SK-N-SH (cell line): ENCODE measurements around the gene ZRANB3. TPM values are rescaled to one million over a fixed set of nuclear protein-coding genes. Genes with fewer than 3 reads are reported as not detected.

ENCODE experiments used
- CTCF ChIA-PET: fragments of 300-600, 350-600 bp; formaldehyde crosslinking; extraction: SDS; loops from one replicate; lab custom pipeline; 2021; lab: Yijun Ruan, JAX
- POLR2A ChIA-PET: fragments of 350-600 bp; sonication (Branson Sonifier 250); formaldehyde crosslinking; extraction: SDS; loops from one replicate; lab custom pipeline; 2020; ENCODE audit warnings: antibody characterized with exemption, inconsistent platforms; lab: Yijun Ruan, JAX
- DNase-seq: peaks from one replicate; pipeline ENCODE4 v3.0.0; 2012
- H2AFZ ChIP-seq: fragments of 200-600 bp; sonication (generic); 2 replicates; pipeline ENCODE4 v1.8.1; 2016; ENCODE audit warnings: antibody characterized with exemption, mild to moderate bottlenecking, low read depth
- H3F3A ChIP-seq: fragments of 200-600 bp; sonication (generic); replicated peaks from 2 replicates; pipeline ENCODE3; 2016; ENCODE audit warnings: antibody characterized with exemption, mild to moderate bottlenecking; ENCODE audit not compliant: insufficient read depth
- H3K27ac ChIP-seq, 2 experiments: fragments of 200-500 bp in 1 of 2; fragments of 200-600 bp in 1 of 2; sonication (Bioruptor generic) in 1 of 2; sonication (generic), shearing (Covaris generic) in 1 of 2; 2 replicates each; pipeline versions ENCODE4 v1.5.1 to v1.6.1; 2014 to 2016; ENCODE audit warnings: low read depth in 2 of 2, inconsistent platforms in 1 of 2, low read length in 1 of 2, mild to moderate bottlenecking in 1 of 2, mixed read lengths in 1 of 2
- H3K27me3 ChIP-seq: fragments of 200-600 bp; sonication (generic), shearing (Covaris generic); 2 replicates; pipeline ENCODE4 v1.6.1; 2016; ENCODE audit warnings: mixed run types; ENCODE audit not compliant: insufficient read depth
- H3K36me3 ChIP-seq, 2 experiments: fragments of 200-500 bp in 1 of 2; fragments of 200-600 bp in 1 of 2; sonication (Bioruptor generic) in 1 of 2; sonication (generic) in 1 of 2; replicated peaks in 1 of 2; 2 replicates each; pipeline versions ENCODE3 to v1.5.1; 2014 to 2016; ENCODE audit warnings: low read length in 1 of 2, mild to moderate bottlenecking in 1 of 2; ENCODE audit not compliant: insufficient read depth in 2 of 2, control insufficient read depth in 1 of 2
- H3K4me1 ChIP-seq, 2 experiments: fragments of 200-500 bp in 1 of 2; fragments of 200-600 bp in 1 of 2; sonication (Bioruptor generic) in 1 of 2; sonication (generic), shearing (Covaris generic) in 1 of 2; 2 replicates each; pipeline versions ENCODE4 v1.5.1 to v1.6.1; 2014 to 2016; ENCODE audit warnings: low read depth in 1 of 2, low read length in 1 of 2, mixed run types in 1 of 2; ENCODE audit not compliant: insufficient read depth in 2 of 2, control insufficient read depth in 1 of 2
- H3K4me2 ChIP-seq: fragments of 200-600 bp; sonication (generic), shearing (Covaris generic); 2 replicates; pipeline ENCODE4 v1.6.1; 2017; ENCODE audit warnings: mixed run types
- H3K4me3 ChIP-seq, 2 experiments: fragments of 200-500 bp in 1 of 2; fragments of 200-600 bp in 1 of 2; sonication (Bioruptor generic) in 1 of 2; sonication (generic), shearing (Covaris generic) in 1 of 2; 2 replicates each; pipeline versions ENCODE4 v1.5.1 to v1.8.1; 2014 to 2016; ENCODE audit warnings: low read depth in 2 of 2, inconsistent platforms in 1 of 2, low read length in 1 of 2, mild to moderate bottlenecking in 1 of 2, mixed read lengths in 1 of 2, moderate library complexity in 1 of 2
- H3K79me2 ChIP-seq: fragments of 200-600 bp; sonication (generic); 2 replicates; pipeline ENCODE4 v1.8.1; 2017; ENCODE audit warnings: mild to moderate bottlenecking; ENCODE audit not compliant: insufficient read depth
- H3K9ac ChIP-seq: fragments of 200-600 bp; sonication (generic); 2 replicates; pipeline ENCODE4 v1.6.1; 2017; ENCODE audit warnings: mixed run types
- H3K9me2 ChIP-seq: fragments of 200-600 bp; sonication (generic); 2 replicates; pipeline ENCODE4 v1.6.1; 2017; ENCODE audit warnings: mixed run types
- H3K9me3 ChIP-seq: fragments of 200-600 bp; sonication (generic); 2 replicates; pipeline ENCODE4 v1.6.1; 2017; ENCODE audit warnings: mixed run types, mild to moderate bottlenecking, moderate library complexity
- H4K20me1 ChIP-seq: fragments of 200-600 bp; sonication (generic); 2 replicates; pipeline ENCODE4 v1.6.1; 2017; ENCODE audit warnings: mild to moderate bottlenecking, mixed run types; ENCODE audit not compliant: insufficient read depth
- CHD2 ChIP-seq: fragments of 150-350 bp; IDR thresholded peaks from 2 replicates; pipeline ENCODE4 v1.6.1; 2018; ENCODE audit warnings: low read length; ENCODE audit not compliant: partially characterized antibody
- FOSL2 ChIP-seq: IDR thresholded peaks from 2 replicates; pipeline ENCODE4 v1.4.0; 2012; ENCODE audit warnings: low read depth, mild to moderate bottlenecking, moderate library complexity, borderline replicate concordance
- FOXJ3 ChIP-seq: sonication (generic); formaldehyde crosslinking; IDR thresholded peaks from 2 replicates; pipeline ENCODE4 v1.5.1; 2020; ENCODE audit warnings: mild to moderate bottlenecking, missing genetic modification reagents
- FOXM1 ChIP-seq: IDR thresholded peaks from 2 replicates; pipeline ENCODE4 v1.4.0; 2012; ENCODE audit warnings: low read depth, mild to moderate bottlenecking
- IRF3 ChIP-seq: fragments of 150-350 bp; IDR thresholded peaks from 2 replicates; pipeline ENCODE4 v1.6.1; 2016; ENCODE audit warnings: mild to moderate bottlenecking, low read depth, low read length
- MXI1 ChIP-seq: IDR thresholded peaks from 2 replicates; pipeline ENCODE4 v1.6.1; 2012; ENCODE audit warnings: mild to moderate bottlenecking, low read depth, low read length, improper control_type of control experiment
- POLR2AphosphoS5 ChIP-seq: IDR thresholded peaks from 2 replicates; pipeline ENCODE4 v1.6.1; 2012; ENCODE audit warnings: low read depth, low read length
- RCOR1 ChIP-seq: fragments of 150-350 bp; IDR thresholded peaks from 2 replicates; pipeline ENCODE4 v1.6.1; 2017; ENCODE audit warnings: antibody characterized with exemption, low read length
- REST ChIP-seq: IDR thresholded peaks from 2 replicates; pipeline ENCODE4 v1.6.1; 2012; ENCODE audit warnings: mild to moderate bottlenecking, low read depth, low read length, moderate library complexity
- RFX5 ChIP-seq: IDR thresholded peaks from 2 replicates; pipeline ENCODE4 v1.6.1; 2012; ENCODE audit warnings: mild to moderate bottlenecking, improper control_type of control experiment, low read length
- RXRA ChIP-seq: IDR thresholded peaks from 2 replicates; pipeline ENCODE4 v1.4.0; 2012; ENCODE audit warnings: low read depth, mild to moderate bottlenecking, borderline replicate concordance
- SIN3A ChIP-seq: IDR thresholded peaks from 2 replicates; pipeline ENCODE4 v1.6.1; 2012; ENCODE audit warnings: low read depth, mild to moderate bottlenecking, low read length, moderate library complexity, borderline replicate concordance
- USF1 ChIP-seq: IDR thresholded peaks from 2 replicates; pipeline ENCODE4 v1.4.0; 2012; ENCODE audit warnings: low read depth, borderline replicate concordance
- USF2 ChIP-seq: fragments of 150-350 bp; IDR thresholded peaks from 2 replicates; pipeline ENCODE4 v1.6.1; 2017; ENCODE audit warnings: antibody characterized with exemption, low read length, low read depth, borderline replicate concordance
- YY1 ChIP-seq: IDR thresholded peaks from 2 replicates; pipeline ENCODE4 v1.4.0; 2012; ENCODE audit warnings: low read depth, mild to moderate bottlenecking
- ZBTB33 ChIP-seq: IDR thresholded peaks from 2 replicates; pipeline ENCODE4 v1.4.0; 2012; ENCODE audit warnings: low read depth, borderline replicate concordance
- WGBS: methylation state at CpG from one replicate; pipeline ENCODE4 v1.1.6; 2017; ENCODE audit warnings: low lambda C conversion rate; 5-methylcytosine and 5-hydroxymethylcytosine counted together
- polyA plus RNA-seq, 3 experiments: library from polyadenylated mRNA; depleted of rRNA; stranded (reverse); fragments of >200 nt; gene quantifications; 2 replicates each; pipeline ENCODE4 v1.2.3, GENCODE V29; 2012

Gene ZRANB3
- polyA plus RNA-seq, 1 of the 3 experiments (the other 2 are of a cell fraction): 4.1 TPM

- Histone ChIP-seq H3K9ac (no peak overlapping the region), H2AFZ (no peak overlapping the region), H3K4me1 (no peaks in the 10 kb centered on the region), H4K20me1 (no peaks in the 10 kb centered on the region), H3K79me2 (no peaks in the 10 kb centered on the region), H3K27me3 (no peaks in the 10 kb centered on the region), H3K9me3 (no peaks in the 10 kb centered on the region), H3K4me2 (no peak overlapping the region), H3F3A (peaks cover 5% of the 10 kb centered on the region), H3K9me2 (no peaks in the 10 kb centered on the region), H3K4me3 (no peak overlapping the region), H3K27ac (no peak overlapping the region), H3K36me3 (no peaks in the 10 kb centered on the region)
- no peak for DNase-seq
- CTCF ChIA-PET: interaction anchor here (1.4 kb wide), 1 partner anchor 26 kb away, joined by 3 read pairs; no protein-coding TSS in a partner anchor
- POLR2A ChIA-PET: no interaction called here
- 93% methylated on average over 2 of the region's 2 CpGs for WGBS
- TF ChIP-seq CHD2 (no peak), FOXM1 (no peak), IRF3 (no peak), POLR2AphosphoS5 (no peak), FOSL2 (no peak), RCOR1 (no peak), REST (no peak), SIN3A (no peak), FOXJ3 (CRISPR knock-in tag) (no peak), YY1 (no peak), RXRA (no peak), MXI1 (no peak), USF1 (no peak), ZBTB33 (no peak), RFX5 (no peak), USF2 (no peak)
Measured at GRCh38 chr2:135252805-135253458, 278.1 kb downstream of the ZRANB3 start.
